Bronchial epithelial cell (primary cell): ENCODE data around the gene MPHOSPH9. TPM values are rescaled to one million over a fixed set of nuclear protein-coding genes. Genes with fewer than 3 reads are reported as not detected.

Experiments
- DNase-seq: peaks from one replicate; pipeline ENCODE4 v3.0.0-alpha.2; 2010; ENCODE audit warnings: low read depth
- FAIRE-seq: peaks from 2 replicates; lab custom pipeline; 2011; peaks lifted over from hg19 to GRCh38; lab: Jason Lieb, UNC
- H3K27me3 ChIP-seq: 2 replicates; pipeline ENCODE4 v1.5.1; 2011; ENCODE audit warnings: low read length; ENCODE audit not compliant: control insufficient read depth, insufficient read depth
- H3K36me3 ChIP-seq: 2 replicates; pipeline ENCODE4 v1.5.1; 2011; ENCODE audit warnings: low read length; ENCODE audit not compliant: control insufficient read depth, insufficient read depth
- H3K4me3 ChIP-seq: 2 replicates; pipeline ENCODE4 v1.5.1; 2011; ENCODE audit warnings: mild to moderate bottlenecking, low read depth, low read length, control low read depth
- total RNA-seq: library from RNA; depleted of rRNA; stranded (reverse); fragments of >200 nt; gene quantifications from 2 replicates; pipeline ENCODE4 v1.2.1, GENCODE V29; 2014
- TF ChIP-seq, protein P1 (sequence below): IDR thresholded peaks from 2 replicates; pipeline ENCODE4 v1.5.1; 2011; ENCODE audit warnings: mild to moderate bottlenecking, moderate library complexity, low read length, control low read depth, inconsistent platforms; ENCODE audit not compliant: insufficient read depth, severe bottlenecking

Gene MPHOSPH9
- total RNA-seq, 1 donor from 2014 or later, result 17.6 TPM

- FAIRE-seq, result no peak
Observed at GRCh38 chr12:123120452-123121166, 112.3 kb downstream of the MPHOSPH9 start.

DNA sequence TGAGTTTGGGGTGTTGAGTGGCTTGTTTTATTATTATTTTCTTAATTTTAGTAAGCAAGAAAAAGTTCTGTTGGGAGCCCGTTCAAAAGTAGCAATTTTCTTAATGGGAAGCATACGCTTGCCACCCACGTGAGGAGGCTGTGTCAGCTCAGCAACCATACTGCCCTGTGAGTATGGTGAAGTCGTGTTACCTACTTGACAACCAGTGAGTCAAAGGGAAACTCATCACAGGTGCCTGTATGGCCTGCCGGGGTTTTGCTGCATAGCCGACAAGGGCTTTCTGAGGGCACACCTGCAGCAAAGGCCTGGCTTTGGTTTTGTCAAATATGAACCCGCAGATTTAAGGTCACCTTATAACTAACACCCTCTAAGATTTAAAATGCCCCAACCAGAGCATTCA, 113.1 kb downstream of the MPHOSPH9 start:
- H3K4me3 ChIP-seq, result no peak overlapping the region
- TF ChIP-seq, protein P1, sequence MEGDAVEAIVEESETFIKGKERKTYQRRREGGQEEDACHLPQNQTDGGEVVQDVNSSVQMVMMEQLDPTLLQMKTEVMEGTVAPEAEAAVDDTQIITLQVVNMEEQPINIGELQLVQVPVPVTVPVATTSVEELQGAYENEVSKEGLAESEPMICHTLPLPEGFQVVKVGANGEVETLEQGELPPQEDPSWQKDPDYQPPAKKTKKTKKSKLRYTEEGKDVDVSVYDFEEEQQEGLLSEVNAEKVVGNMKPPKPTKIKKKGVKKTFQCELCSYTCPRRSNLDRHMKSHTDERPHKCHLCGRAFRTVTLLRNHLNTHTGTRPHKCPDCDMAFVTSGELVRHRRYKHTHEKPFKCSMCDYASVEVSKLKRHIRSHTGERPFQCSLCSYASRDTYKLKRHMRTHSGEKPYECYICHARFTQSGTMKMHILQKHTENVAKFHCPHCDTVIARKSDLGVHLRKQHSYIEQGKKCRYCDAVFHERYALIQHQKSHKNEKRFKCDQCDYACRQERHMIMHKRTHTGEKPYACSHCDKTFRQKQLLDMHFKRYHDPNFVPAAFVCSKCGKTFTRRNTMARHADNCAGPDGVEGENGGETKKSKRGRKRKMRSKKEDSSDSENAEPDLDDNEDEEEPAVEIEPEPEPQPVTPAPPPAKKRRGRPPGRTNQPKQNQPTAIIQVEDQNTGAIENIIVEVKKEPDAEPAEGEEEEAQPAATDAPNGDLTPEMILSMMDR, result no peak
- H3K36me3 ChIP-seq, result no peaks in the 10 kb centered on the region
- no peaks in the 10 kb centered on the region for H3K27me3 ChIP-seq
- DNase-seq (no peak), FAIRE-seq (no peak)

More at GRCh38 chr12:123120452-123121166, 112.3 kb downstream of the MPHOSPH9 start:
- TF ChIP-seq, protein P1, result no peak
- Histone ChIP-seq H3K27me3 (no peaks in the 10 kb centered on the region), H3K36me3 (no peaks in the 10 kb centered on the region), H3K4me3 (no peak overlapping the region)
- DNase-seq, result no peak

- no peak overlapping the region for H3K4me3 ChIP-seq
- FAIRE-seq (no peak), DNase-seq (no peak)
- H3K36me3 ChIP-seq, result no peaks in the 10 kb centered on the region
- no peaks in the 10 kb centered on the region for H3K27me3 ChIP-seq
- TF ChIP-seq, protein P1, result no peak
Observed at GRCh38 chr12:123118497-123118896, 114.4 kb downstream of the MPHOSPH9 start.

- no peaks in the 10 kb centered on the region for H3K27me3 ChIP-seq
- DNase-seq (no peak), FAIRE-seq (no peak)
- no peaks in the 10 kb centered on the region for H3K36me3 ChIP-seq
- H3K4me3 ChIP-seq, result no peak overlapping the region
- TF ChIP-seq, protein P1, result no peak
Observed at GRCh38 chr12:123115409-123116121, 117.4 kb downstream of the MPHOSPH9 start.

- DNase-seq (no peak), FAIRE-seq (no peak)
- TF ChIP-seq, protein P1, result no peak
- Histone ChIP-seq H3K36me3 (no peaks in the 10 kb centered on the region), H3K27me3 (no peaks in the 10 kb centered on the region), H3K4me3 (no peak overlapping the region)
Observed at GRCh38 chr12:123114304-123115083, 118.4 kb downstream of the MPHOSPH9 start.
